HepG2 (cell line): ENCODE measurements around the gene EEPD1. TPM values are rescaled to one million over a fixed set of nuclear protein-coding genes. Genes with fewer than 3 reads are reported as not detected.

Experiments used
- BCL3 ChIP-seq: sonication (generic); formaldehyde crosslinking; IDR thresholded peaks from 2 replicates; pipeline ENCODE4 v1.5.1; 2020; ENCODE audit warnings: mild to moderate bottlenecking, missing genetic modification reagents, moderate library complexity
- BRD4 ChIP-seq: sonication (generic); formaldehyde crosslinking; IDR thresholded peaks from 2 replicates; pipeline ENCODE4 v1.4.0; 2020; ENCODE audit warnings: missing genetic modification reagents
- CEBPB ChIP-seq: IDR thresholded peaks from 2 replicates; pipeline ENCODE4 v1.6.1; 2011; ENCODE audit warnings: low read depth, low read length, improper control_type of control experiment, borderline replicate concordance
- DZIP1 ChIP-seq: sonication (generic); formaldehyde crosslinking; IDR thresholded peaks from 2 replicates; pipeline ENCODE4 v1.5.0; 2020; ENCODE audit warnings: mild to moderate bottlenecking, missing genetic modification reagents
- ELF3 ChIP-seq: IDR thresholded peaks from 2 replicates; pipeline ENCODE4 v1.6.1; 2016; ENCODE audit warnings: missing genetic modification reagents, missing compliant biosample characterization
- ERF ChIP-seq: IDR thresholded peaks from 2 replicates; pipeline ENCODE4 v1.6.1; 2018; ENCODE audit warnings: missing biosample characterization, missing genetic modification reagents
- MBNL3 ChIP-seq: fragments of 250-450 bp; sonication (Bioruptor Pico); conservative IDR thresholded peaks from 2 replicates; pipeline ENCODE4 v1.8.0; 2022; ENCODE audit warnings: mild to moderate bottlenecking, inconsistent platforms
- MTA1 ChIP-seq: sonication (generic); formaldehyde crosslinking; IDR thresholded peaks from 2 replicates; pipeline ENCODE4 v1.4.0; 2020; ENCODE audit warnings: missing genetic modification reagents, mild to moderate bottlenecking, borderline replicate concordance
- MYC ChIP-seq: sonication (generic); formaldehyde crosslinking; IDR thresholded peaks from 2 replicates; pipeline ENCODE4 v1.9.0; 2021; ENCODE audit warnings: missing genetic modification reagents, borderline replicate concordance
- PRDM4 ChIP-seq: sonication (generic); formaldehyde crosslinking; IDR thresholded peaks from 2 replicates; pipeline ENCODE4 v1.9.0; 2021; ENCODE audit warnings: missing genetic modification reagents, borderline replicate concordance
- RBAK ChIP-seq: sonication (generic); formaldehyde crosslinking; IDR thresholded peaks from 2 replicates; pipeline ENCODE4 v1.5.1; 2020; ENCODE audit warnings: mild to moderate bottlenecking, missing genetic modification reagents
- RFX1 ChIP-seq: fragments of 450-650 bp; IDR thresholded peaks from 2 replicates; pipeline ENCODE4 v1.6.1; 2017
- SMC3 ChIP-seq: IDR thresholded peaks from 2 replicates; pipeline ENCODE4 v1.6.1; 2011; ENCODE audit warnings: low read length, improper control_type of control experiment
- THRA ChIP-seq: sonication (generic); formaldehyde crosslinking; IDR thresholded peaks from 2 replicates; pipeline ENCODE4 v1.4.0; 2020; ENCODE audit warnings: missing genetic modification reagents, borderline replicate concordance
- UBTF ChIP-seq: sonication (generic); formaldehyde crosslinking; IDR thresholded peaks from 2 replicates; pipeline ENCODE4 v1.4.0; 2020; ENCODE audit warnings: mild to moderate bottlenecking, missing genetic modification reagents
- ZBTB3 ChIP-seq: sonication (generic); formaldehyde crosslinking; IDR thresholded peaks from 2 replicates; pipeline ENCODE4 v1.4.0; 2020; ENCODE audit warnings: low read depth, mild to moderate bottlenecking, moderate library complexity, missing genetic modification reagents, borderline replicate concordance
- ZFP37 ChIP-seq: sonication (generic); formaldehyde crosslinking; IDR thresholded peaks from 2 replicates; pipeline ENCODE4 v1.4.0; 2020; ENCODE audit warnings: missing genetic modification reagents, borderline replicate concordance
- ZNF549 ChIP-seq: sonication (generic); formaldehyde crosslinking; IDR thresholded peaks from 2 replicates; pipeline ENCODE4 v1.5.0; 2020; ENCODE audit warnings: missing genetic modification reagents
- ZNF605 ChIP-seq: sonication (generic); formaldehyde crosslinking; IDR thresholded peaks from 2 replicates; pipeline ENCODE4 v1.8.0; 2022; ENCODE audit warnings: mild to moderate bottlenecking, missing genetic modification reagents
- ZNF619 ChIP-seq: sonication (generic); formaldehyde crosslinking; IDR thresholded peaks from 2 replicates; pipeline ENCODE4 v1.4.0; 2020; ENCODE audit warnings: mild to moderate bottlenecking, missing genetic modification reagents
- ZNF850 ChIP-seq: sonication (generic); formaldehyde crosslinking; conservative IDR thresholded peaks from 2 replicates; pipeline ENCODE4 v1.9.0; 2021; ENCODE audit warnings: mild to moderate bottlenecking, missing genetic modification reagents
- ZSCAN12 ChIP-seq: sonication (generic); formaldehyde crosslinking; IDR thresholded peaks from 2 replicates; pipeline ENCODE4 v1.9.0; 2021; ENCODE audit warnings: mild to moderate bottlenecking, missing genetic modification reagents
- polyA plus RNA-seq, 8 experiments: library from polyadenylated mRNA; depleted of rRNA in 3 of 8; stranded (reverse) in 7 of 8; unstranded in 1 of 8; fragments of >200 nt; fragmentation: Illumina TruSeq in 4 of 8; extraction: Trizol in 4 of 8; gene quantifications; 2 replicates each; pipeline versions ENCODE4 v1.2.1 to v1.2.3, GENCODE V29; 2011 to 2016; ENCODE audit warnings: low read depth in 4 of 8, missing spikeins in 1 of 8, mixed read lengths in 1 of 8; ENCODE audit not compliant: insufficient read depth in 1 of 8
- total RNA-seq, 5 experiments: library from RNA; depleted of rRNA; stranded (reverse); fragments of >200 nt; fragmentation: Illumina TruSeq; extraction: Trizol; gene quantifications; 2 replicates each; pipeline ENCODE4 v1.2.3, GENCODE V29; 2016; ENCODE audit warnings: low read depth in 1 of 5

Gene EEPD1
- total and polyA plus RNA-seq, 2 of the 13 experiments (the other 11 are each of a cell fraction or from before 2014, with no cell fraction given) = 10.1 to 16.4 TPM

GRCh38 chr7:36165059-36165458, 12.0 kb downstream of the EEPD1 start (continued):
- TF ChIP-seq DZIP1 (CRISPR knock-in tag) (no peak), UBTF (CRISPR knock-in tag) (no peak), PRDM4 (CRISPR knock-in tag) (no peak), ZSCAN12 (CRISPR knock-in tag) (no peak), MBNL3 (CRISPR knock-in tag) (no peak), ZFP37 (CRISPR knock-in tag) (no peak), RFX1 (no peak), ZNF850 (CRISPR knock-in tag) (no peak), ERF (CRISPR knock-in tag) (no peak), BRD4 (CRISPR knock-in tag) (no peak), ELF3 (peak; percentile 37; the same call in 1 of the 2 replicates), CEBPB (peak; percentile 93), MYC (CRISPR knock-in tag) (no peak), ZNF619 (CRISPR knock-in tag) (no peak), ZNF549 (no peak), RBAK (CRISPR knock-in tag) (no peak), ZNF605 (CRISPR knock-in tag) (no peak), MTA1 (CRISPR knock-in tag) (no peak), ZBTB3 (CRISPR knock-in tag) (no peak), SMC3 (peak; percentile 7; the same call in 1 of the 2 replicates), THRA (CRISPR knock-in tag) (peak; percentile 30; the same call in 1 of the 2 replicates), BCL3 (CRISPR knock-in tag) (no peak)
